GM23338 (cell line): ENCODE data around the gene CD79A. TPM values are rescaled to one million over a fixed set of nuclear protein-coding genes. Genes with fewer than 3 reads are reported as not detected.

Source experiments
- ATAC-seq: fragments of 200-7000 bp; cut with Tn5 transposase; 3 replicates; pipeline ENCODE4 v1.9.1; 2020
- DNase-seq: peaks from one replicate; pipeline ENCODE4 v3.0.0-alpha.2; 2015; ENCODE audit warnings: low spot score
- H2AFZ ChIP-seq: fragments of 200-600 bp; sonication (generic); 2 replicates; pipeline ENCODE4 v1.8.0; 2016; ENCODE audit warnings: antibody characterized with exemption, mild to moderate bottlenecking, moderate library complexity
- H3F3A ChIP-seq: fragments of 200-600 bp; sonication (generic); replicated peaks from 2 replicates; pipeline ENCODE4 v1.8.0; 2017; ENCODE audit warnings: antibody characterized with exemption, mixed run types, low read depth
- H3K27ac ChIP-seq: fragments of 200-600 bp; sonication (generic); 2 replicates; pipeline ENCODE4 v1.6.1; 2016; ENCODE audit warnings: low read depth
- H3K27me3 ChIP-seq: fragments of 200-600 bp; sonication (generic); 2 replicates; pipeline ENCODE4 v1.8.0; 2016; ENCODE audit warnings: mild to moderate bottlenecking, mixed run types, moderate library complexity; ENCODE audit not compliant: insufficient read depth
- H3K36me3 ChIP-seq: fragments of 200-600 bp; sonication (generic); 2 replicates; pipeline ENCODE4 v1.8.0; 2016; ENCODE audit warnings: mild to moderate bottlenecking; ENCODE audit not compliant: insufficient read depth
- H3K4me1 ChIP-seq: fragments of 200-600 bp; sonication (generic); 2 replicates; pipeline ENCODE4 v1.8.0; 2016; ENCODE audit warnings: mild to moderate bottlenecking, moderate library complexity; ENCODE audit not compliant: insufficient read depth
- H3K4me2 ChIP-seq: fragments of 200-600 bp; sonication (generic); 2 replicates; pipeline ENCODE4 v1.7.1; 2017; ENCODE audit warnings: mixed run types
- H3K4me3 ChIP-seq: fragments of 200-600 bp; sonication (generic); 2 replicates; pipeline ENCODE4 v1.6.1; 2016; ENCODE audit warnings: mixed run types
- H3K79me2 ChIP-seq: fragments of 200-600 bp; sonication (generic); replicated peaks from 2 replicates; pipeline ENCODE4 v1.8.0; 2017; ENCODE audit warnings: mild to moderate bottlenecking; ENCODE audit not compliant: insufficient read depth
- H3K9me2 ChIP-seq: fragments of 200-600 bp; sonication (generic); 2 replicates; pipeline ENCODE4 v1.8.0; 2017; ENCODE audit not compliant: insufficient read depth
- H4K20me1 ChIP-seq: fragments of 200-600 bp; sonication (generic); replicated peaks from 2 replicates; pipeline ENCODE4 v1.8.0; 2017; ENCODE audit warnings: mild to moderate bottlenecking; ENCODE audit not compliant: insufficient read depth
- H3K27ac Mint-ChIP-seq: 2 replicates; pipeline ENCODE4 v1.8.0; 2020; ENCODE audit warnings: inconsistent platforms, mild to moderate bottlenecking, moderate library complexity, mixed read lengths
- H3K27me3 Mint-ChIP-seq: 3 replicates; pipeline ENCODE4 v1.8.0; 2022; ENCODE audit warnings: low read depth, mild to moderate bottlenecking, moderate library complexity, mixed read lengths, inconsistent platforms; ENCODE audit not compliant: insufficient read depth, poor library complexity
- H3K36me3 Mint-ChIP-seq: 3 replicates; pipeline ENCODE4 v1.8.0; 2021; ENCODE audit warnings: low read depth, mild to moderate bottlenecking, inconsistent platforms, moderate library complexity, mixed read lengths
- H3K4me1 Mint-ChIP-seq: 3 replicates; pipeline ENCODE4 v1.8.0; 2020; ENCODE audit warnings: mild to moderate bottlenecking, inconsistent platforms, mixed read lengths
- H3K4me3 Mint-ChIP-seq: 3 replicates; pipeline ENCODE4 v1.8.0; 2021; ENCODE audit warnings: moderate library complexity, mild to moderate bottlenecking, inconsistent platforms, mixed read lengths
- H3K9me3 Mint-ChIP-seq: 3 replicates; pipeline ENCODE4 v1.8.0; 2020; ENCODE audit warnings: moderate library complexity, mild to moderate bottlenecking, inconsistent platforms, mixed read lengths
- EZH2 ChIP-seq: fragments of 200-600 bp; sonication (generic); IDR thresholded peaks from one replicate; pipeline ENCODE4 v1.8.0; 2017; ENCODE audit warnings: antibody characterized with exemption, mild to moderate bottlenecking, low read depth; ENCODE audit not compliant: unreplicated experiment
- EZH2phosphoT487 ChIP-seq: fragments of 200-600 bp; sonication (generic); IDR thresholded peaks from one replicate; pipeline ENCODE4 v1.8.1; 2018; ENCODE audit warnings: antibody characterized with exemption; ENCODE audit not compliant: unreplicated experiment
- JUNB ChIP-seq: IDR thresholded peaks from one replicate; pipeline ENCODE4 v1.6.1; 2016; ENCODE audit warnings: antibody characterized with exemption; ENCODE audit not compliant: unreplicated experiment
- NANOG ChIP-seq: IDR thresholded peaks from 2 replicates; pipeline ENCODE4 v1.6.1; 2016; ENCODE audit warnings: antibody characterized with exemption, borderline replicate concordance
- POLR2AphosphoS5 ChIP-seq: IDR thresholded peaks from 2 replicates; pipeline ENCODE4 v1.6.1; 2016; ENCODE audit warnings: antibody characterized with exemption, low read depth
- STAT1 ChIP-seq: IDR thresholded peaks from one replicate; pipeline ENCODE4 v1.6.1; 2016; ENCODE audit warnings: antibody characterized with exemption; ENCODE audit not compliant: unreplicated experiment
- polyA plus RNA-seq: library from polyadenylated mRNA; unstranded; fragments of >200 nt; fragmentation: Nextera tagmentation; extraction: Ambion mirVana; gene quantifications from 2 replicates; pipeline ENCODE4 v1.2.1, GENCODE V29; 2016
- total RNA-seq: library from RNA; depleted of rRNA; stranded (reverse); fragments of >200 nt; shearing (Covaris generic); gene quantifications from 2 replicates; pipeline ENCODE4 v1.2.3, GENCODE V29; 2014
- TF ChIP-seq, protein P1 (sequence below), 2 experiments: fragments of 200-600 bp in 1 of 2; sonication (generic) in 1 of 2; conservative IDR thresholded peaks; 2 replicates each; pipeline versions ENCODE4 v1.5.1 to v1.6.1; 2016 to 2017; ENCODE audit warnings: antibody characterized with exemption in 2 of 2, low read depth in 2 of 2, mild to moderate bottlenecking in 2 of 2, moderate library complexity in 1 of 2
- TF ChIP-seq, protein P2 (sequence below): fragments of 250-450 bp; sonication (Bioruptor Pico); IDR thresholded peaks from 2 replicates; pipeline ENCODE4 v1.5.0; 2020; ENCODE audit warnings: mild to moderate bottlenecking, moderate library complexity

CD79A gene
- total and polyA plus RNA-seq, 2 experiments from 2014 or later = 0.27 TPM; not detected in 1

DNA sequence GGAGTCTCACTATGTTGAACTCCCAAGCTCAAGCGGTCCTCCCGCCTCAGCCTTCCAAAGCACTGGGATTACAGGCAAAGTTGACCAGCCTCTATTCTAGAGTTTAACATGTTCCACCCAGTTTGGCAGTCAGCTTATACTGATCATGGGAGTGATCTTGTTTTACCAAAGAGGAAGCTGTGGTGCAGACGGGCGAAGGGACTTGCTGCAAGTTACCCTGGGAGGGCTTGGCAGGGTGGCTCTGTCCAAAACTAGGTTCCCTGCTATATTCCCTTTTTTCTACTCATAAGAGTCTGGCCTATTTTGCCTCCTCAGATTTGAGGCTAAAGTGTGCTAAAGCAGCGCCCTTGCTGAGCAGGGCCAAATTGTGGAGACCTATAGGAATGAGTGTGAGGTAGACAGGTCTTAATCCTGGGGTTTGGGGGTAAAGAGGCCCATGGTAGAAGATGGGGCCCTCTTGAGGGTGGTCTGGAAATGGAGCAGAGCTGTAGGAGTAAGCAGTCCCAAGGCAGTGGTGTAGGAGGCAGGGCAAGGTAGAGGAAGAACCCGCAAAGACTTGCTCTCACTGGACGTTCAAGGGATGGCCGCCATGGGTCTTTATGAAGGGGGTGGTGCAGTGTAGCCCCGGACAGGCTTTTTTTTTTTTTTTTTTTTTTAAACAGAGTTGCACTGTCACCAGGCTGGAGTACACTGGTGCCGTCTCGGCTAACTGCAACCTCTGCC is 13.7 kb upstream of the CD79A start:
- Mint-ChIP-seq H3K4me3 (peak overlapping the region; percentile 85), H3K27me3 (peaks cover 32% of the 10 kb centered on the region), H3K4me1 (peaks cover 47% of the 10 kb centered on the region), H3K9me3 (peaks cover 3% of the 10 kb centered on the region; the same call in 1 of the 3 replicates), H3K36me3 (peaks cover 80% of the 10 kb centered on the region), H3K27ac (peak overlapping the region; percentile 94)
- peak overlapping the region; percentile 99 for H3K4me2 ChIP-seq
- no peaks in the 10 kb centered on the region for H3K9me2 ChIP-seq
- H3K4me1 ChIP-seq = peaks cover 47% of the 10 kb centered on the region
- DNase-seq (no peak), ATAC-seq (no peak)
- H3K36me3 ChIP-seq = peaks cover 71% of the 10 kb centered on the region
- H3F3A ChIP-seq = peaks cover 74% of the 10 kb centered on the region
- H4K20me1 ChIP-seq = peaks cover 69% of the 10 kb centered on the region
- peak overlapping the region; percentile 98 for H3K27ac ChIP-seq
- peaks cover 80% of the 10 kb centered on the region for H3K79me2 ChIP-seq
- H2AFZ ChIP-seq = no peak overlapping the region
- H3K27me3 ChIP-seq = no peaks in the 10 kb centered on the region
- peak overlapping the region; percentile 69 for H3K4me3 ChIP-seq
- peak; percentile 24; the same call in 1 of the 2 replicates for TF ChIP-seq POLR2AphosphoS5
- no peak for TF ChIP-seq JUNB

DNA sequence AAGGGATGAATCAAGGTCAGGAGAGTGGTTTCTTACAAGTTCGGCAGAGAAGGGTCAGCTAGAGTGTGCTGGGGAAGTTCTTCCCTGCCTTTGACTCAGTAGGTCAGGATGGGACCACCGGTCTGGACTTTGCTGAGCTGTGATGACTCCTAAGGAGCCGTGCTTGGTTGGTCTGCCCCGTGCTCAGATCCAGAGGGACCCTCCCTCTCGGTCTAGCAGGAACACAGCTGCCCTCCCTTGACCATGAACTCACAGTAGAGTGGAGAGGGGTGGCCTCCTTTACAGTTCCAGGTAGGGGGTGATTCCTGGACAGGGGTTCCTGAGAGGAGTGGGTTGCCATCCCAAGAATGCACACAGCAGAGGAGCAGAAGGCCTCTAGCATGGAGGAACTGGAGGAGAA is 12.7 kb upstream of the CD79A start:
- H3K4me3 ChIP-seq = peak overlapping the region; percentile 24
- no peaks in the 10 kb centered on the region for H3K9me2 ChIP-seq
- H3K36me3 Mint-ChIP-seq = peaks cover 90% of the 10 kb centered on the region
- peaks cover 81% of the 10 kb centered on the region for H3K36me3 ChIP-seq
- peaks cover 80% of the 10 kb centered on the region for H3K79me2 ChIP-seq
- H3K27me3 Mint-ChIP-seq = peaks cover 32% of the 10 kb centered on the region
- DNase-seq (no peak), ATAC-seq (no peak)
- peaks cover 84% of the 10 kb centered on the region for H3F3A ChIP-seq
- H3K27ac Mint-ChIP-seq = peak overlapping the region; percentile 90
- H3K4me1 ChIP-seq = peaks cover 47% of the 10 kb centered on the region
- no peaks in the 10 kb centered on the region for H3K27me3 ChIP-seq
- peak overlapping the region; percentile 21 for H3K4me2 ChIP-seq
- peak overlapping the region; percentile 44; the same call in 2 of the 3 replicates for H3K4me3 Mint-ChIP-seq
- peaks cover 47% of the 10 kb centered on the region for H3K4me1 Mint-ChIP-seq
- peaks cover 78% of the 10 kb centered on the region for H4K20me1 ChIP-seq
- peak overlapping the region; percentile 98 for H3K27ac ChIP-seq
- TF ChIP-seq, protein P1, sequence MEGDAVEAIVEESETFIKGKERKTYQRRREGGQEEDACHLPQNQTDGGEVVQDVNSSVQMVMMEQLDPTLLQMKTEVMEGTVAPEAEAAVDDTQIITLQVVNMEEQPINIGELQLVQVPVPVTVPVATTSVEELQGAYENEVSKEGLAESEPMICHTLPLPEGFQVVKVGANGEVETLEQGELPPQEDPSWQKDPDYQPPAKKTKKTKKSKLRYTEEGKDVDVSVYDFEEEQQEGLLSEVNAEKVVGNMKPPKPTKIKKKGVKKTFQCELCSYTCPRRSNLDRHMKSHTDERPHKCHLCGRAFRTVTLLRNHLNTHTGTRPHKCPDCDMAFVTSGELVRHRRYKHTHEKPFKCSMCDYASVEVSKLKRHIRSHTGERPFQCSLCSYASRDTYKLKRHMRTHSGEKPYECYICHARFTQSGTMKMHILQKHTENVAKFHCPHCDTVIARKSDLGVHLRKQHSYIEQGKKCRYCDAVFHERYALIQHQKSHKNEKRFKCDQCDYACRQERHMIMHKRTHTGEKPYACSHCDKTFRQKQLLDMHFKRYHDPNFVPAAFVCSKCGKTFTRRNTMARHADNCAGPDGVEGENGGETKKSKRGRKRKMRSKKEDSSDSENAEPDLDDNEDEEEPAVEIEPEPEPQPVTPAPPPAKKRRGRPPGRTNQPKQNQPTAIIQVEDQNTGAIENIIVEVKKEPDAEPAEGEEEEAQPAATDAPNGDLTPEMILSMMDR (conservative IDR thresholded peaks at IDR 0.05; ENCODE audit: low read depth in 2 of 2) = no peak
- peak; percentile 34; the same call in 1 of the 2 replicates for TF ChIP-seq POLR2AphosphoS5
- H2AFZ ChIP-seq = no peak overlapping the region
- peaks cover 3% of the 10 kb centered on the region; the same call in 1 of the 3 replicates for H3K9me3 Mint-ChIP-seq

DNA sequence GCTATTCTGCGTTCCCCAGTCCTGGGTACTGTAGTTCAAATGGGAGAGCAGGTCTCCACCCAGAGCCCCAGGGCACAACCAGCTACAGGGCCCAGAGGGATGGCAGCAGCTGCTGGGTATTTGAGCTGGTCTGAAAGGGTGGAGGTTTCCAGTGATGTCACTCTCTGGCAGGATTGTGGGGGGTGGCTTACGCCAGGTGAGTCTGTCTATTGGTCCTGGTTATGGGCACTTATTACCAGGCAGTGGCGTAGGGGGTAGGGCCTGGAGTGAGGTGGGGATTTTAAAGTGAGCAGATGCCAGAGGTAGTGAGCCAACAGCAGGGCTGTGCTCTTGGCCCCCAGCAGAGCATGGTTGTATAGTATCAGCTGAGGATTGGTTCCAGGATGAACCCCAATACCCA is 10.8 kb upstream of the CD79A start:
- H3K27ac Mint-ChIP-seq = peak overlapping the region; percentile 90
- Histone ChIP-seq H3K4me2 (peak overlapping the region; percentile 32; the same call in 1 of the 2 replicates), H3K4me3 (no peak overlapping the region), H4K20me1 (peaks cover 81% of the 10 kb centered on the region), H2AFZ (no peak overlapping the region), H3K36me3 (peaks cover 90% of the 10 kb centered on the region), H3K79me2 (peaks cover 70% of the 10 kb centered on the region), H3K27me3 (no peaks in the 10 kb centered on the region), H3F3A (peaks cover 93% of the 10 kb centered on the region), H3K9me2 (no peaks in the 10 kb centered on the region), H3K27ac (peak overlapping the region; percentile 98), H3K4me1 (peaks cover 42% of the 10 kb centered on the region)
- H3K9me3 Mint-ChIP-seq = no peaks in the 10 kb centered on the region
- peaks cover 41% of the 10 kb centered on the region for H3K4me1 Mint-ChIP-seq
- ATAC-seq = peak; percentile 2; the same call in 2 of the 3 replicates
- H3K27me3 Mint-ChIP-seq = peaks cover 34% of the 10 kb centered on the region
- 0 out of 3 replicates have a peak overlapping the region, but pooled peaks have one; percentile 17 for H3K4me3 Mint-ChIP-seq
- DNase-seq = no peak
- H3K36me3 Mint-ChIP-seq = peaks cover 99% of the 10 kb centered on the region
- TF ChIP-seq, protein P2, sequence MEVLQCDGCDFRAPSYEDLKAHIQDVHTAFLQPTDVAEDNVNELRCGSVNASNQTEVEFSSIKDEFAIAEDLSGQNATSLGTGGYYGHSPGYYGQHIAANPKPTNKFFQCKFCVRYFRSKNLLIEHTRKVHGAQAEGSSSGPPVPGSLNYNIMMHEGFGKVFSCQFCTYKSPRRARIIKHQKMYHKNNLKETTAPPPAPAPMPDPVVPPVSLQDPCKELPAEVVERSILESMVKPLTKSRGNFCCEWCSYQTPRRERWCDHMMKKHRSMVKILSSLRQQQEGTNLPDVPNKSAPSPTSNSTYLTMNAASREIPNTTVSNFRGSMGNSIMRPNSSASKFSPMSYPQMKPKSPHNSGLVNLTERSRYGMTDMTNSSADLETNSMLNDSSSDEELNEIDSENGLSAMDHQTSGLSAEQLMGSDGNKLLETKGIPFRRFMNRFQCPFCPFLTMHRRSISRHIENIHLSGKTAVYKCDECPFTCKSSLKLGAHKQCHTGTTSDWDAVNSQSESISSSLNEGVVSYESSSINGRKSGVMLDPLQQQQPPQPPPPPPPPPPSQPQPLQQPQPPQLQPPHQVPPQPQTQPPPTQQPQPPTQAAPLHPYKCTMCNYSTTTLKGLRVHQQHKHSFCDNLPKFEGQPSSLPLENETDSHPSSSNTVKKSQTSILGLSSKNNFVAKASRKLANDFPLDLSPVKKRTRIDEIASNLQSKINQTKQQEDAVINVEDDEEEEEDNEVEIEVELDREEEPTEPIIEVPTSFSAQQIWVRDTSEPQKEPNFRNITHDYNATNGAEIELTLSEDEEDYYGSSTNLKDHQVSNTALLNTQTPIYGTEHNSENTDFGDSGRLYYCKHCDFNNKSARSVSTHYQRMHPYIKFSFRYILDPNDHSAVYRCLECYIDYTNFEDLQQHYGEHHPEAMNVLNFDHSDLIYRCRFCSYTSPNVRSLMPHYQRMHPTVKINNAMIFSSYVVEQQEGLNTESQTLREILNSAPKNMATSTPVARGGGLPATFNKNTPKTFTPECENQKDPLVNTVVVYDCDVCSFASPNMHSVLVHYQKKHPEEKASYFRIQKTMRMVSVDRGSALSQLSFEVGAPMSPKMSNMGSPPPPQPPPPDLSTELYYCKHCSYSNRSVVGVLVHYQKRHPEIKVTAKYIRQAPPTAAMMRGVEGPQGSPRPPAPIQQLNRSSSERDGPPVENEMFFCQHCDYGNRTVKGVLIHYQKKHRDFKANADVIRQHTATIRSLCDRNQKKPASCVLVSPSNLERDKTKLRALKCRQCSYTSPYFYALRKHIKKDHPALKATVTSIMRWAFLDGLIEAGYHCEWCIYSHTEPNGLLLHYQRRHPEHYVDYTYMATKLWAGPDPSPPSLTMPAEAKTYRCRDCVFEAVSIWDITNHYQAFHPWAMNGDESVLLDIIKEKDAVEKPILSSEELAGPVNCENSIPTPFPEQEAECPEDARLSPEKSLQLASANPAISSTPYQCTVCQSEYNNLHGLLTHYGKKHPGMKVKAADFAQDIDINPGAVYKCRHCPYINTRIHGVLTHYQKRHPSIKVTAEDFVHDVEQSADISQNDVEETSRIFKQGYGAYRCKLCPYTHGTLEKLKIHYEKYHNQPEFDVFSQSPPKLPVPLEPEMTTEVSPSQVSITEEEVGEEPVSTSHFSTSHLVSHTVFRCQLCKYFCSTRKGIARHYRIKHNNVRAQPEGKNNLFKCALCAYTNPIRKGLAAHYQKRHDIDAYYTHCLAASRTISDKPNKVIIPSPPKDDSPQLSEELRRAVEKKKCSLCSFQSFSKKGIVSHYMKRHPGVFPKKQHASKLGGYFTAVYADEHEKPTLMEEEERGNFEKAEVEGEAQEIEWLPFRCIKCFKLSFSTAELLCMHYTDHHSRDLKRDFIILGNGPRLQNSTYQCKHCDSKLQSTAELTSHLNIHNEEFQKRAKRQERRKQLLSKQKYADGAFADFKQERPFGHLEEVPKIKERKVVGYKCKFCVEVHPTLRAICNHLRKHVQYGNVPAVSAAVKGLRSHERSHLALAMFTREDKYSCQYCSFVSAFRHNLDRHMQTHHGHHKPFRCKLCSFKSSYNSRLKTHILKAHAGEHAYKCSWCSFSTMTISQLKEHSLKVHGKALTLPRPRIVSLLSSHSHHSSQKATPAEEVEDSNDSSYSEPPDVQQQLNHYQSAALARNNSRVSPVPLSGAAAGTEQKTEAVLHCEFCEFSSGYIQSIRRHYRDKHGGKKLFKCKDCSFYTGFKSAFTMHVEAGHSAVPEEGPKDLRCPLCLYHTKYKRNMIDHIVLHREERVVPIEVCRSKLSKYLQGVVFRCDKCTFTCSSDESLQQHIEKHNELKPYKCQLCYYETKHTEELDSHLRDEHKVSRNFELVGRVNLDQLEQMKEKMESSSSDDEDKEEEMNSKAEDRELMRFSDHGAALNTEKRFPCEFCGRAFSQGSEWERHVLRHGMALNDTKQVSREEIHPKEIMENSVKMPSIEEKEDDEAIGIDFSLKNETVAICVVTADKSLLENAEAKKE (CRISPR knock-in tag) = no peak
- TF ChIP-seq EZH2phosphoT487 (no peak), EZH2 (no peak), STAT1 (no peak), NANOG (no peak)
